ENCODE data around the gene ARHGEF25.

Gene ARHGEF25

GRCh38 chr12:57609781-57610553 lies 1.3 kb upstream of the ARHGEF25 start:
- no peak for DNase-seq (ENCODE audit: low read depth, low spot score)

GRCh38 chr12:57610554-57611107 lies 604 bp upstream of the ARHGEF25 start:
- TF ChIP-seq EZH2 (IDR thresholded peaks at IDR 0.05) (no peak), POLR2AphosphoS5 (IDR thresholded peaks at IDR 0.05; ENCODE audit: borderline replicate concordance, low read depth, low read length) (no peak), FOXP2 (optimal IDR thresholded peaks at IDR 0.05; ENCODE audit: control extremely low read depth, extremely low read length, insufficient read depth) (no peak)
- peaks cover 7% of the 10 kb centered on the region; the same call in 1 of the 2 replicates for H3K36me3 ChIP-seq (ENCODE audit: insufficient read depth, low read length)
- peak overlapping the region; percentile 81 for H3K27ac ChIP-seq
- DNase-seq (ENCODE audit: low read depth, low spot score): no peak
- H3K4me3 ChIP-seq: peak overlapping the region; percentile 92
- H3K9ac ChIP-seq (ENCODE audit: insufficient read length): peak overlapping the region; percentile 75
- no peaks in the 10 kb centered on the region for H3K9me3 ChIP-seq (ENCODE audit: low read depth, low read length)

More at GRCh38 chr12:57609781-57610553, 1.3 kb upstream of the ARHGEF25 start:
- no peaks in the 10 kb centered on the region for H3K9me3 ChIP-seq (ENCODE audit: low read depth, low read length)
- TF ChIP-seq POLR2AphosphoS5 (IDR thresholded peaks at IDR 0.05; ENCODE audit: borderline replicate concordance, low read depth, low read length) (no peak), FOXP2 (optimal IDR thresholded peaks at IDR 0.05; ENCODE audit: control extremely low read depth, extremely low read length, insufficient read depth) (no peak), EZH2 (IDR thresholded peaks at IDR 0.05) (no peak)
- H3K27ac ChIP-seq: no peak overlapping the region
- H3K4me3 ChIP-seq: peak overlapping the region; percentile 92; the same call in 1 of the 2 replicates
- H3K9ac ChIP-seq (ENCODE audit: insufficient read length): peak overlapping the region; percentile 75
- peaks cover under 1% of the 10 kb centered on the region; the same call in 1 of the 2 replicates for H3K36me3 ChIP-seq (ENCODE audit: insufficient read depth, low read length)

- no peak for DNase-seq (ENCODE audit: low read depth, low spot score)
- H3K9me3 ChIP-seq (ENCODE audit: low read depth, low read length): no peaks in the 10 kb centered on the region
- H3K9ac ChIP-seq (ENCODE audit: insufficient read length): peak overlapping the region; percentile 88
- peak overlapping the region; percentile 92 for H3K4me3 ChIP-seq
- TF ChIP-seq EZH2 (IDR thresholded peaks at IDR 0.05) (no peak), FOXP2 (optimal IDR thresholded peaks at IDR 0.05; ENCODE audit: control extremely low read depth, extremely low read length, insufficient read depth) (no peak), POLR2AphosphoS5 (IDR thresholded peaks at IDR 0.05; ENCODE audit: borderline replicate concordance, low read depth, low read length) (no peak)
- H3K36me3 ChIP-seq (ENCODE audit: insufficient read depth, low read length): peaks cover 13% of the 10 kb centered on the region; the same call in 1 of the 2 replicates
- H3K27ac ChIP-seq: peak overlapping the region; percentile 62; the same call in 1 of the 2 replicates
Measured at GRCh38 chr12:57611827-57612710, 834 bp downstream of the ARHGEF25 start.

- H3K9ac ChIP-seq (ENCODE audit: insufficient read length): no peak overlapping the region
- no peak overlapping the region for H3K27ac ChIP-seq
- no peak for TF ChIP-seq EZH2 (IDR thresholded peaks at IDR 0.05)
- no peak for TF ChIP-seq POLR2AphosphoS5 (IDR thresholded peaks at IDR 0.05; ENCODE audit: borderline replicate concordance, low read depth, low read length)
- no peak for TF ChIP-seq FOXP2 (optimal IDR thresholded peaks at IDR 0.05; ENCODE audit: control extremely low read depth, extremely low read length, insufficient read depth)
- no peaks in the 10 kb centered on the region for H3K9me3 ChIP-seq (ENCODE audit: low read depth, low read length)
- H3K4me3 ChIP-seq: peak overlapping the region; percentile 92
- H3K36me3 ChIP-seq (ENCODE audit: insufficient read depth, low read length): peaks cover 13% of the 10 kb centered on the region; the same call in 1 of the 2 replicates
- no peak for DNase-seq (ENCODE audit: low read depth, low spot score)
Measured at GRCh38 chr12:57612711-57613426, 1.6 kb downstream of the ARHGEF25 start.

- Histone ChIP-seq H3K36me3 (ENCODE audit: insufficient read depth, low read length) (peaks cover 13% of the 10 kb centered on the region; the same call in 1 of the 2 replicates), H3K9me3 (ENCODE audit: low read depth, low read length) (no peaks in the 10 kb centered on the region), H3K4me3 (peak overlapping the region; percentile 65), H3K27ac (peak overlapping the region; percentile 49; the same call in 1 of the 2 replicates), H3K9ac (ENCODE audit: insufficient read length) (no peak overlapping the region)
- TF ChIP-seq EZH2 (IDR thresholded peaks at IDR 0.05) (no peak), FOXP2 (optimal IDR thresholded peaks at IDR 0.05; ENCODE audit: control extremely low read depth, extremely low read length, insufficient read depth) (no peak), POLR2AphosphoS5 (IDR thresholded peaks at IDR 0.05; ENCODE audit: borderline replicate concordance, low read depth, low read length) (no peak)
- no peak for DNase-seq (ENCODE audit: low read depth, low spot score)
Measured at GRCh38 chr12:57613427-57614109, 2.3 kb downstream of the ARHGEF25 start.

GRCh38 chr12:57614178-57614947 lies 3.1 kb downstream of the ARHGEF25 start:
- H3K36me3 ChIP-seq (ENCODE audit: insufficient read depth, low read length): peaks cover 13% of the 10 kb centered on the region; the same call in 1 of the 2 replicates
- H3K9ac ChIP-seq (ENCODE audit: insufficient read length): no peak overlapping the region
- H3K9me3 ChIP-seq (ENCODE audit: low read depth, low read length): no peaks in the 10 kb centered on the region
- peak overlapping the region; percentile 49; the same call in 1 of the 2 replicates for H3K27ac ChIP-seq
- H3K4me3 ChIP-seq: peak overlapping the region; percentile 65
- TF ChIP-seq EZH2 (IDR thresholded peaks at IDR 0.05) (no peak), POLR2AphosphoS5 (IDR thresholded peaks at IDR 0.05; ENCODE audit: borderline replicate concordance, low read depth, low read length) (no peak), FOXP2 (optimal IDR thresholded peaks at IDR 0.05; ENCODE audit: control extremely low read depth, extremely low read length, insufficient read depth) (no peak)
- peak; percentile 44 for DNase-seq (ENCODE audit: low read depth, low spot score)
